ENCODE results near the gene LONP1. TPM values are rescaled to one million over a fixed set of nuclear protein-coding genes. Genes with fewer than 3 reads are reported as not detected.

The LONP1 gene
- total RNA-seq, 4 donors from 2014 or later: 31.7 to 75.9 (median 47.4) TPM

GRCh38 chr19:5673752-5674151, 46.2 kb downstream of the LONP1 start:
- H3K36me3 ChIP-seq: peaks cover 0 to 26% (median 0%) of the 10 kb centered on the region in 3 donors
- no peak overlapping the region for H3K27ac ChIP-seq
- no peak overlapping the region for H3K4me3 ChIP-seq
- H3K9me3 ChIP-seq: no peaks in the 10 kb centered on the region
- TF ChIP-seq POLR2A (IDR thresholded peaks at IDR 0.05) (no peak), CTCF (IDR thresholded peaks at IDR 0.05) (no peak)
- H3K27me3 ChIP-seq: no peaks in the 10 kb centered on the region
- no peaks in the 10 kb centered on the region for H3K4me1 ChIP-seq
- DNase-seq: no peak

GRCh38 chr19:5672708-5673459, 47.1 kb downstream of the LONP1 start:
- H3K27ac ChIP-seq: no peak overlapping the region
- no peak for TF ChIP-seq POLR2A (IDR thresholded peaks at IDR 0.05)
- TF ChIP-seq CTCF (IDR thresholded peaks at IDR 0.05): no peak
- no peak for DNase-seq
- H3K9me3 ChIP-seq: no peaks in the 10 kb centered on the region
- H3K36me3 ChIP-seq: peaks cover 0 to 35% (median 0%) of the 10 kb centered on the region in 3 donors
- H3K4me3 ChIP-seq: no peak overlapping the region
- H3K4me1 ChIP-seq: no peaks in the 10 kb centered on the region
- no peaks in the 10 kb centered on the region for H3K27me3 ChIP-seq

- TF ChIP-seq POLR2A (IDR thresholded peaks at IDR 0.05) (no peak), CTCF (IDR thresholded peaks at IDR 0.05) (no peak)
- no peak for DNase-seq
- Histone ChIP-seq H3K9me3 (no peaks in the 10 kb centered on the region), H3K4me1 (no peaks in the 10 kb centered on the region), H3K36me3 (peaks cover 0 to 48% (median 0%) of the 10 kb centered on the region in 3 donors), H3K27me3 (no peaks in the 10 kb centered on the region), H3K4me3 (no peak overlapping the region), H3K27ac (no peak overlapping the region)
Measured at GRCh38 chr19:5671600-5671999, 48.3 kb downstream of the LONP1 start.

GRCh38 chr19:5669212-5669611, 50.7 kb downstream of the LONP1 start:
- H3K36me3 ChIP-seq: peaks cover 0 to 72% (median 0%) of the 10 kb centered on the region in 3 donors
- no peaks in the 10 kb centered on the region for H3K4me1 ChIP-seq
- no peak overlapping the region for H3K4me3 ChIP-seq
- no peaks in the 10 kb centered on the region for H3K27me3 ChIP-seq
- no peaks in the 10 kb centered on the region for H3K9me3 ChIP-seq
- DNase-seq: no peak
- H3K27ac ChIP-seq: no peak overlapping the region
- no peak for TF ChIP-seq POLR2A (IDR thresholded peaks at IDR 0.05)
- TF ChIP-seq CTCF (IDR thresholded peaks at IDR 0.05): no peak

- Histone ChIP-seq H3K27ac (no peak overlapping the region), H3K4me3 (no peak overlapping the region), H3K36me3 (peaks cover 0 to 86% (median 0%) of the 10 kb centered on the region in 3 donors), H3K4me1 (no peaks in the 10 kb centered on the region), H3K27me3 (no peaks in the 10 kb centered on the region), H3K9me3 (no peaks in the 10 kb centered on the region)
- TF ChIP-seq POLR2A (IDR thresholded peaks at IDR 0.05) (no peak), CTCF (IDR thresholded peaks at IDR 0.05) (no peak)
- no peak for DNase-seq
Measured at GRCh38 chr19:5667751-5668271, 52.1 kb downstream of the LONP1 start.

Measured in Peyer's patch (tissue), 4 donors.